Stimulated activated CD8-positive, alpha-beta memory T cell treated with anti-CD3 and anti-CD28 coated beads, Interleukin-12 subunit alpha, Interleukin-12 subunit beta, amount 100 ng/mL, for 1 hour (primary cell): ENCODE data around the gene SOX13.

Experiments
- DNase-seq: peaks from one replicate; pipeline ENCODE4 v3.0.0-alpha.2; 2020; ENCODE audit warnings: low read depth

Gene SOX13

GRCh38 chr1:204065174-204065985 lies 7.5 kb upstream of the SOX13 start:
- DNase-seq: no peak

GRCh38 chr1:204065986-204066300 lies 7.0 kb upstream of the SOX13 start:
- DNase-seq: no peak

- DNase-seq: no peak
Observed at GRCh38 chr1:204067935-204068334, 5.0 kb upstream of the SOX13 start.

GRCh38 chr1:204069887-204070286 lies 3.0 kb upstream of the SOX13 start:
- no peak for DNase-seq

GRCh38 chr1:204070895-204071294 lies 2.0 kb upstream of the SOX13 start:
- no peak for DNase-seq

GRCh38 chr1:204073837-204074273 lies 940 bp downstream of the SOX13 start:
- DNase-seq: no peak

- DNase-seq: no peak
Observed at GRCh38 chr1:204074274-204075138, 1.6 kb downstream of the SOX13 start.

- DNase-seq: no peak
Observed at GRCh38 chr1:204075139-204075521, 2.2 kb downstream of the SOX13 start.

- no peak for DNase-seq
Observed at GRCh38 chr1:204075890-204076846, 3.3 kb downstream of the SOX13 start.

- no peak for DNase-seq
Observed at GRCh38 chr1:204076891-204077290, 4.0 kb downstream of the SOX13 start.

GRCh38 chr1:204077979-204078696 lies 5.2 kb downstream of the SOX13 start:
- DNase-seq: no peak

- no peak for DNase-seq
Observed at GRCh38 chr1:204079608-204079999, 6.7 kb downstream of the SOX13 start.

GRCh38 chr1:204080163-204080903 lies 7.4 kb downstream of the SOX13 start:
- no peak for DNase-seq

GRCh38 chr1:204081164-204081790 lies 8.4 kb downstream of the SOX13 start:
- no peak for DNase-seq

- no peak for DNase-seq
Observed at GRCh38 chr1:204081791-204082513, 9.0 kb downstream of the SOX13 start.

GRCh38 chr1:204083491-204083890 lies 10.6 kb downstream of the SOX13 start:
- no peak for DNase-seq

GRCh38 chr1:204084247-204084772 lies 11.4 kb downstream of the SOX13 start:
- DNase-seq: no peak

- no peak for DNase-seq
Observed at GRCh38 chr1:204085876-204086275, 13.0 kb downstream of the SOX13 start.

- DNase-seq: no peak
Observed at GRCh38 chr1:204087181-204087892, 14.4 kb downstream of the SOX13 start.
